NCI-H526 (cell line): ENCODE measurements around the gene SF3B2.

Experiments used
- DNase-seq, 2 experiments: peaks; one replicate each; lab custom pipeline; 2025; lab: John Stamatoyannopoulos, UW

The SF3B2 gene

GRCh38 chr11:66050581-66051231 lies 1.5 kb upstream of the SF3B2 start:
- peak in 1 of 2 experiments; percentile 69 for DNase-seq

GRCh38 chr11:66051371-66051765 lies 796 bp upstream of the SF3B2 start:
- no peak for DNase-seq

- DNase-seq = no peak
Measured at GRCh38 chr11:66052664-66052982, 459 bp downstream of the SF3B2 start.

- DNase-seq = no peak
Measured at GRCh38 chr11:66055021-66055420, 2.9 kb downstream of the SF3B2 start.

GRCh38 chr11:66056501-66056900 lies 4.3 kb downstream of the SF3B2 start:
- no peak for DNase-seq

- DNase-seq = no peak
Measured at GRCh38 chr11:66059966-66060680, 8.0 kb downstream of the SF3B2 start.

GRCh38 chr11:66061268-66061667 lies 9.1 kb downstream of the SF3B2 start:
- DNase-seq = peak in 1 of 2 experiments; percentile 24

GRCh38 chr11:66062408-66062807 lies 10.2 kb downstream of the SF3B2 start:
- DNase-seq = no peak

- DNase-seq = no peak
Measured at GRCh38 chr11:66063900-66064299, 11.7 kb downstream of the SF3B2 start.

GRCh38 chr11:66064571-66064970 lies 12.4 kb downstream of the SF3B2 start:
- no peak for DNase-seq

GRCh38 chr11:66066751-66067150 lies 14.6 kb downstream of the SF3B2 start:
- DNase-seq = no peak

- no peak for DNase-seq
Measured at GRCh38 chr11:66067640-66068039, 15.5 kb downstream of the SF3B2 start.

GRCh38 chr11:66068154-66068821 lies 16.1 kb downstream of the SF3B2 start:
- DNase-seq = peak; percentile 60 to 90

- peak in 1 of 2 experiments; percentile 65 for DNase-seq
Measured at GRCh38 chr11:66068923-66069714, 17.0 kb downstream of the SF3B2 start.

GRCh38 chr11:66069715-66070603 lies 17.8 kb downstream of the SF3B2 start, which contains the start of gene PACS1:
TSS of gene PACS1 (plus strand) at chr11:66070272. CDS start at chr11:66070487, 215 bp downstream.
- peak in 1 of 2 experiments; percentile 83 for DNase-seq

- DNase-seq = peak in 1 of 2 experiments; percentile 75
Measured at GRCh38 chr11:66070604-66071380, 18.6 kb downstream of the SF3B2 start.

GRCh38 chr11:66071381-66071801 lies 19.2 kb downstream of the SF3B2 start:
- DNase-seq = no peak

- DNase-seq = no peak
Measured at GRCh38 chr11:66072081-66072480, 19.9 kb downstream of the SF3B2 start.

GRCh38 chr11:66072518-66072917 lies 20.4 kb downstream of the SF3B2 start:
- no peak for DNase-seq

GRCh38 chr11:66073669-66074068 lies 21.5 kb downstream of the SF3B2 start:
- no peak for DNase-seq
